ENCODE results near the gene UBE2E1.
A peak's percentile ranks its signal among the peaks of the same experiment; 100 is the strongest.
"Not testable (repeated sequence)": the region's sequence is repeated elsewhere in the genome, so short reads cannot be mapped to it uniquely, and the experiment has no call there.

The UBE2E1 gene

GRCh38 chr3:23884481-23884880 is 78.7 kb downstream of the UBE2E1 start:
- DNase-seq = no peak

DNA sequence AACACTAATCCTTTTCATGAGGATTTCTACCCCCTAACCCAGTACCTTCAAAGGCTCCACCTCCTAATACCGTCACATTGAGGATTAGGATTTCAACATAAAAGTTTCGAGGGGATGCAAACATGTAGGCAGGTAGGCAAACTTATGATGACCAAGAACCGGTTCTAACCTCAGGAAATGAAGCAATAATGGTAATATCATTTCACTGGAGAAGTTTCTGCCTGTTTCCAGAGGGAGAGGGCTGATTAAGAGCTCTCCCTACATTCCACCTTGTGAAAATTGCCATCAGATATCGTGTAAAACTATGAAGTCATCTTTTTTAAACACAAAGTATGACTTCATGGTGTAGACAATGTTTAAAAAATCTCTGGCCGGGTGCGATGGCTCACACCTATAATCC is 79.5 kb downstream of the UBE2E1 start:
- DNase-seq = no peak

DNA sequence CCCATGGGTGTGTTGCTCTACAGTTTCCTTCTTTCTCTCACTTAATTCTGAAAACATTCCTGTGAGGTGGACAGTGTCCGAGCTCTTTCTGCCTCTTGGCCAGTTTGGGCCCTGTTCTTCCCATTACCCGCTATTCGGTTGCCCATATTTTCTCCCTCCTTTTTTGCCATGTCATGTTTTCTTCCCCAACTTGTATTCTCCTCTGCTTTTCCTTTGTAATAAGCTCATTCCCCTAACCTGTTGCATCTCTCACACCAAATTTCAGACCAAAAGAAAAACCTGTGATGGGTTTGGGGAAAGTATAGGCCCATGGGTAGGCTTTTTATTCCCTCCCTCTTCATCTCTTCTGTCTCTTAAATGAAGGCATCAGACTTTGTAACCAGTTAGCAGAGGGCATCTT is 80.6 kb downstream of the UBE2E1 start:
- DNase-seq = no peak

DNA sequence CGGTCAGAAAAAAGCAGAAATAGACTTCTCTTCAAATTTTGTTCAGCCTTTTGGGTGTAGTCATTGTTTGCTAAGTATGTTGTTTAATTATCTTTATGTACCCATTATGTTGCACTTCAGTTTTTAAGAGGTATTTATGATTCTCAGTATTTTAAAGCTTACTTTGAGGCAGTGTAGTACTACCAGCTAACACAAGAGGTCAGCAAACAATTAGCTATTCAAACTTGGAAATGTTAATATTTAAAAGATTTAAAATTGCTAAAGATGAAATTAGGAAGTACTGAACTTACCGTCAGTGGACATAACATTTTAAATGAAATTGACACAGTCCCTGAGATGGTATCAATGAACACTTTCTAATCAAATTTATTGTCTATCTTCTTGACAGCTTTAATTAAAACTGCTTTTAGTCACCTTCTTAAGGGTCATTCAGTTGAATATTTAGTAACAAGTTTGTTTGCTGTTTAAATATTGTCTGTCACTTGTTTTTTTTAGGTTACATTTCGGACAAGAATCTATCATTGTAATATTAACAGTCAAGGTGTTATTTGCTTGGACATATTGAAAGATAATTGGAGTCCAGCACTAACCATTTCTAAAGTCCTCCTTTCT is 83.0 kb downstream of the UBE2E1 start:
- no peak for DNase-seq

- no peak for DNase-seq
These were observed 83.6 kb downstream of the UBE2E1 start for GRCh38 chr3:23889386-23889785.

DNA sequence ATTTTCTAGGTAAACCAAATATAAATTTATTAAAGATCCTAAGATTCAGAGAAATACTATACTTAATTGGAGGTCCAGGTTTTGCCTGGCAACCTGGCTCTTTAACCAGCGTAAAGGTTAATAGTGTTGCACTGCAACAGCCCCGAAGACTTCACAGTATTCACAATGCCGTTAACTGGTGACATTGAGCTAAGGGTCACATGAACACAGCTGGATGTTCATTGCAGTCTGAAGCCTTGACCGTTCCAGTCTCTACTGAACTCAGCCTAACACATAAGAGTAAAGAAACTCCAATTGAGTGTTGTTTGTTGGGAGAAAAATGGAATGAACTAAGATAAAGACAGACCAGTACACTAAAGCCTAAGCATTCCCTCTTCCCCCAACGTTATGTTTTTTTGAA is 84.2 kb downstream of the UBE2E1 start:
- no peak for DNase-seq

GRCh38 chr3:23894254-23895061 is 88.7 kb downstream of the UBE2E1 start:
- DNase-seq = no peak

DNA sequence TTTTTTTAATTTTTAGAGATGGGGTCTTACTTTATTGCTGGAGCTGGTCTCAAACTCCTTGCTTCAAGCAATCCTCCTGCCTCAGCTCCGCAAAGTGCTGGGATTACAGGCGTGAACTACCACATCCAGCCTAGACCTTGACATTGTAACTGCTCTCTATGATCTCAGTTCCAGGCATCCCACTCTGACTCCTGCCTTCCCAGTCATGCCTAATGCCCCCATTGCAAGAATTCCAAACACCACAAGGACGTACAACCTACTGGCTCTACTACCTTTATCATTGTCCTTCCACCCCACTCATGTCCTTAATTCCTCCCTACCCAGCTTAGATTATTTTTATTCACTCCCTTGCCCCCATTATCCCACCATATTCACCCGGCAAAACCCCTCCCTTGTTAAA is 89.4 kb downstream of the UBE2E1 start:
- no peak for DNase-seq

DNA sequence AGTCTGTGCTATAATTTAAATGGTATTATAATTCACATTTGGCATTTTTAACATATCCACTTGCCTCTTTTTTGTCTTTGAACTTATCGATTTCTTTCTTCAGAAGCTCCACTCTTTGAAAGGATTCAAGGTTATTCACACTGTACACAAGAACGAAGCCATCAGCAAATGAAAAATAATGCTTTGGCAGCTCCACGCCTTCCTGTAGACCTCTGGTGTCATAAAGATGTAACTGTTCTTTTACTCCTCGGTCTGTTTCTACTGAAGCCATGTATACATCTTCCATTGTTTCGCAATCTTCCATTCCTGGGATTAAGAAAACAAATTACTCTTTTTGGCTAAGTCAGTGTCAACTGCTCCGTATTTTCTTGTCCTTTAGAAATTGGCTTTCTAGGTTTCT is 95.0 kb downstream of the UBE2E1 start:
- no peak for DNase-seq

DNA sequence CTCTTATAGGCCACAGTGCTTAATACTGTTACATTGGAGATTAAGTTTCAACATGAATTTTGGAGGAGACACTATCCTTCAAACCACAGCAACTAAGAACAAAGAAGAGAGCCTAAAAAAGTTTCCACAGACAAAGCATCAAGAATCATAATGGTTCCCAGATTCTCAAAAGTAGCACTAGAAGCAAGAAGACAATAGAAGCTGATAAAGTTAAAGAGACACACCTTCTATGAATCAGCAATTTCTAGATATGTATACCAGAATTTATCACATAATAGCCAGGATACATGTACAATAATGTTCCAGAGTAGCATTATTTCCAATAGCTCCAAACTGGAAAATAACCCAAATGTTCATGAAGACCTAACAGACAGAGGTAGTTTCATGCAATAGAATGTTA is 98.8 kb downstream of the UBE2E1 start:
- DNase-seq = no peak

DNA sequence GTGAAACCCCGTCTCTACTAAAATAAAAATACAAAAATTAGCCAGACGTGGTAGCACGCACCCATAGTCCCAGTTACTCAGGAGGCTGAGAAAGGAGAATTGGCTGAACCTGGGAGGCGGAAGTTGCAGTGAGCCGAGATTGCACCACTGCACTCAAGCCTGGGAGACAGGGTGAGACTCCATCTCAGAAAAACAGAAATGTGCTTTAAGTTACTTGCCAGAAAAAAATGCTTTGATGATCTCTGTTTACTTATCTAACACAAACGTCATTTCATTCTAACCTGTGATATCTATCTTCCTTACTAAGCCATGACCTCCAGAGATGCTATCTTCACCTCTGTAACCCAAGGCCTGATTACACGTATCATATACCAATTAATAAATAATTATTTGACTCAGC is 103.6 kb downstream of the UBE2E1 start:
- no peak for DNase-seq

- no peak for DNase-seq
These were observed 105.6 kb downstream of the UBE2E1 start for GRCh38 chr3:23911397-23911796.

DNA sequence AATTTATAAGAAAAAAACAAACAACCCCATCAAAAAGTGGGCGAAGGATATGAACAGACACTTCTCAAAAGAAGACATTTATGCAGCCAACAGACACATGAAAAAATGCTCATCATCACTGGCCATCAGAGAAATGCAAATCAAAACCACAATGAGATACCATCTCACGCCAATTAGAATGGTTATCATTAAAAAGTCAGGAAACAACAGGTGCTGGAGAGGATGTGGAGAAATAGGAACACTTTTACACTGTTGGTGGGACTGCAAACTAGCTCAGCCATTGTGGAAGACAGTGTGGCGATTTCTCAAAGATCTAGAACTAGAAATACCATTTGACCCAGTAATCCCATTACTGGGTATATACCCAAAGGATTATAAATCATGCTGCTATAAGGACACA is 106.6 kb downstream of the UBE2E1 start:
- DNase-seq = not testable (repeated sequence)

GRCh38 chr3:23913182-23913581 is 107.4 kb downstream of the UBE2E1 start:
- DNase-seq = no peak

- no peak for DNase-seq
These were observed 108.4 kb downstream of the UBE2E1 start for GRCh38 chr3:23913873-23914743.

DNA sequence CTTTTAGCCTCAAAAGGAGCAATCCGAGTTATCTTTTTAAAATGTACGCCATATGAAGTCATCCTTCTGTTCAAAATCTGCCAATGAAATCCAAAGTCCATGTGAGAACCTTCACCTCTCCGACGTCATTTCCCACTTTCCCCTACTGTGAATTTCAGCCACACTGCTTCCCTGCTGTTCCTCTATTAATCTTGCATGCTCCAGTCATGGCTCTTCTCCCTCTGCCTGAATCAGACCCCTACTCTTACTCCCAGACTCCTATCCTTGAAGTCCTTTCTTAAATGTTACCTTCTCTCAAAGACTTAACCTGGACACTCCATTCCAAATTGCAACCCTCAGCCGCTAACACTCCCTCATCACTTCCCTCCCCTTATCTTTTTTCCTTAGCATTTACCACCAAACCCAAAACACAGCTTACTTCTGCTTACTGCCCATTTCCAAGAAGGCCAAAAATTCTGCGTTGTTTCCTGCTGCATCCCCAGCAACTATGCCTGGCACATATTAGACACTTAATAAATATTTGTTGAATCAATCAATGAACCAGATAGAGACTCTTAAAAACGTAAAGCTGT is 109.9 kb downstream of the UBE2E1 start:
- DNase-seq = no peak

- DNase-seq = peak in 1 of 2 experiments; percentile 36
These were observed 110.6 kb downstream of the UBE2E1 start for GRCh38 chr3:23916152-23916885.

GRCh38 chr3:23916886-23917678 is 111.3 kb downstream of the UBE2E1 start, which contains the start of the genes NKIRAS1 and RPL15:
Gene NKIRAS1, minus strand, starts transcription at chr3:23916990. Its CDS starts 6,086 bp downstream, at chr3:23910904.
Gene RPL15, plus strand, starts transcription at chr3:23917132. Its CDS starts 728 bp downstream, at chr3:23917860.
- peak; percentile 83 to 86 for DNase-seq

DNA sequence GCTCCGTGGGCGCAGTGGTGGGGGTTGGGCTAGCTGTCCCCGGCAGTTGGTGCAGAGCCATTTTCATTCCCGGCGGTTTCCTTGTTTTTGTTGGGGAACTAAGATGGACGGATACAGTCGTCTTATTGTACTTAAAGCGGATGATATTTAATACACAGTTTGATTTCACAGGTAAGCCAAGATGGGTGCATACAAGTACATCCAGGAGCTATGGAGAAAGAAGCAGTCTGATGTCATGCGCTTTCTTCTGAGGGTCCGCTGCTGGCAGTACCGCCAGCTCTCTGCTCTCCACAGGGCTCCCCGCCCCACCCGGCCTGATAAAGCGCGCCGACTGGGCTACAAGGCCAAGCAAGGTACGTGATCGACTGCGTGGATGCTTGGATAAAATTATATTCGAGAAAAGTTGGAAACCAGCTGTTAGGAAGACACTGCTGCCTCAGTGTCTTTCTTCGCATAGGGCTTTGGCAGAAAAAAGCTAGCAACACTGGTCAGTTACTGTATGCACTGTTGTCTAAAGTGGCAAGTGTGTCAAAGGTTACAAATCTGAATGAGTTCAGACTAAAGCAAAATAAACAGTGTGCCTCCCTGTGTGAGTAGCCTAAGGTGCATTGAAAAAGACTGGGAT is 112.0 kb downstream of the UBE2E1 start:
- peak in 1 of 2 experiments; percentile 22 for DNase-seq

GRCh38 chr3:23918331-23918730 is 112.6 kb downstream of the UBE2E1 start:
- not testable (repeated sequence) for DNase-seq

DNA sequence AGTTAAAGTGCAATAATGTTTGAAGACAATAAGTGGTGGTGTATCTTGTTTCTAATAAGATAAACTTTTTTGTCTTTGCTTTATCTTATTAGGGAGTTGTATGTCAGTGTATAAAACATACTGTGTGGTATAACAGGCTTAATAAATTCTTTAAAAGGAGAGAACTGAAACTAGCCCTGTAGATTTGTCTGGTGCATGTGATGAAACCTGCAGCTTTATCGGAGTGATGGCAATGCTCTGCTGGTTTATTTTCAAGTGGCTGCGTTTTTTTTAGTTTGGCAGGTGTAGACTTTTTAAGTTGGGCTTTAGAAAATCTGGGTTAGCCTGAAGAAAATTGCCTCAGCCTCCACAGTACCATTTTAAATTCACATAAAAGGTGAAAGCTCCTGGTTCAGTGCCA is 113.9 kb downstream of the UBE2E1 start:
- no peak for DNase-seq

Data from NCI-H1930 (cell line).